Measurements from ENCODE around the gene CASS4. TPM values are rescaled to one million over a fixed set of nuclear protein-coding genes. Genes with fewer than 3 reads are reported as not detected.
A peak's percentile ranks its signal among the peaks of the same experiment; 100 is the strongest.

The CASS4 gene
- total and polyA plus RNA-seq, 9 of the 15 experiments (the other 6 are each of a cell fraction or from before 2014, with no cell fraction given) = 8.1 to 53.8 (median 26.7) TPM

DNA sequence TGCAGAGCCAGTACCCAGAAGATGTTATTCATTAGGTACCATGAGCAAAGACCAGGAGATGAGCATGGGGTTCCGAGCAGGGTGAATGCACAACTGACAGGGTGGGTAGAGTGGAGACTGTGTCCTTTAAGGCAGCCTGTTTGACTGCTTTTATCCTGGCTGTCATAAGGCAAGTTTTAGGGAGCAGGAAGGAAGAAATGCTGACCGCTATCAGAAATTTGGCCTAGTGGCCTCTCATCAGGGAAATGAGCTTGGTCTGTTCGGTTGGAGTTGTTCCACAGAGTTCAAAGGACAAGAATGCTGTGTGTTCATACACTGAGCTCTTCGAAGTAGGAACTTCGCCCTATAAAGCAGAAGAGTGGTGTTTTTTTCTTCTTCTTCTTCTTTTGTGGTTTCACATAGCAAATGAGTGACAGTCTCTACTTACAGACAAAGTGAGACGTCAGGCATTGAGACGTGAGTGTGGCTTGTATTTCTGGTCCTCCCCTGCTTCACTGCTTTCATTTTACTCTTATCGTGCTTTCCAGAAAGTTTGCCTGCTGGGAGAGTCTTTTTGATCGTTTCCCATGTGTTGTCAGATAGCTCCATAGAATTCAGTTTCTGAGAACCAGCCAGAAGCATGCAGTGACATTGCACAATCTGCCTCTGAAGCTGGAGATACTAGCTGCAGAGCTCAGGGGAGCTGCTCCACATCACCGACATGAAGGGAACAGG lies at the start of gene CASS4 (continued):
- TF ChIP-seq, protein P1, sequence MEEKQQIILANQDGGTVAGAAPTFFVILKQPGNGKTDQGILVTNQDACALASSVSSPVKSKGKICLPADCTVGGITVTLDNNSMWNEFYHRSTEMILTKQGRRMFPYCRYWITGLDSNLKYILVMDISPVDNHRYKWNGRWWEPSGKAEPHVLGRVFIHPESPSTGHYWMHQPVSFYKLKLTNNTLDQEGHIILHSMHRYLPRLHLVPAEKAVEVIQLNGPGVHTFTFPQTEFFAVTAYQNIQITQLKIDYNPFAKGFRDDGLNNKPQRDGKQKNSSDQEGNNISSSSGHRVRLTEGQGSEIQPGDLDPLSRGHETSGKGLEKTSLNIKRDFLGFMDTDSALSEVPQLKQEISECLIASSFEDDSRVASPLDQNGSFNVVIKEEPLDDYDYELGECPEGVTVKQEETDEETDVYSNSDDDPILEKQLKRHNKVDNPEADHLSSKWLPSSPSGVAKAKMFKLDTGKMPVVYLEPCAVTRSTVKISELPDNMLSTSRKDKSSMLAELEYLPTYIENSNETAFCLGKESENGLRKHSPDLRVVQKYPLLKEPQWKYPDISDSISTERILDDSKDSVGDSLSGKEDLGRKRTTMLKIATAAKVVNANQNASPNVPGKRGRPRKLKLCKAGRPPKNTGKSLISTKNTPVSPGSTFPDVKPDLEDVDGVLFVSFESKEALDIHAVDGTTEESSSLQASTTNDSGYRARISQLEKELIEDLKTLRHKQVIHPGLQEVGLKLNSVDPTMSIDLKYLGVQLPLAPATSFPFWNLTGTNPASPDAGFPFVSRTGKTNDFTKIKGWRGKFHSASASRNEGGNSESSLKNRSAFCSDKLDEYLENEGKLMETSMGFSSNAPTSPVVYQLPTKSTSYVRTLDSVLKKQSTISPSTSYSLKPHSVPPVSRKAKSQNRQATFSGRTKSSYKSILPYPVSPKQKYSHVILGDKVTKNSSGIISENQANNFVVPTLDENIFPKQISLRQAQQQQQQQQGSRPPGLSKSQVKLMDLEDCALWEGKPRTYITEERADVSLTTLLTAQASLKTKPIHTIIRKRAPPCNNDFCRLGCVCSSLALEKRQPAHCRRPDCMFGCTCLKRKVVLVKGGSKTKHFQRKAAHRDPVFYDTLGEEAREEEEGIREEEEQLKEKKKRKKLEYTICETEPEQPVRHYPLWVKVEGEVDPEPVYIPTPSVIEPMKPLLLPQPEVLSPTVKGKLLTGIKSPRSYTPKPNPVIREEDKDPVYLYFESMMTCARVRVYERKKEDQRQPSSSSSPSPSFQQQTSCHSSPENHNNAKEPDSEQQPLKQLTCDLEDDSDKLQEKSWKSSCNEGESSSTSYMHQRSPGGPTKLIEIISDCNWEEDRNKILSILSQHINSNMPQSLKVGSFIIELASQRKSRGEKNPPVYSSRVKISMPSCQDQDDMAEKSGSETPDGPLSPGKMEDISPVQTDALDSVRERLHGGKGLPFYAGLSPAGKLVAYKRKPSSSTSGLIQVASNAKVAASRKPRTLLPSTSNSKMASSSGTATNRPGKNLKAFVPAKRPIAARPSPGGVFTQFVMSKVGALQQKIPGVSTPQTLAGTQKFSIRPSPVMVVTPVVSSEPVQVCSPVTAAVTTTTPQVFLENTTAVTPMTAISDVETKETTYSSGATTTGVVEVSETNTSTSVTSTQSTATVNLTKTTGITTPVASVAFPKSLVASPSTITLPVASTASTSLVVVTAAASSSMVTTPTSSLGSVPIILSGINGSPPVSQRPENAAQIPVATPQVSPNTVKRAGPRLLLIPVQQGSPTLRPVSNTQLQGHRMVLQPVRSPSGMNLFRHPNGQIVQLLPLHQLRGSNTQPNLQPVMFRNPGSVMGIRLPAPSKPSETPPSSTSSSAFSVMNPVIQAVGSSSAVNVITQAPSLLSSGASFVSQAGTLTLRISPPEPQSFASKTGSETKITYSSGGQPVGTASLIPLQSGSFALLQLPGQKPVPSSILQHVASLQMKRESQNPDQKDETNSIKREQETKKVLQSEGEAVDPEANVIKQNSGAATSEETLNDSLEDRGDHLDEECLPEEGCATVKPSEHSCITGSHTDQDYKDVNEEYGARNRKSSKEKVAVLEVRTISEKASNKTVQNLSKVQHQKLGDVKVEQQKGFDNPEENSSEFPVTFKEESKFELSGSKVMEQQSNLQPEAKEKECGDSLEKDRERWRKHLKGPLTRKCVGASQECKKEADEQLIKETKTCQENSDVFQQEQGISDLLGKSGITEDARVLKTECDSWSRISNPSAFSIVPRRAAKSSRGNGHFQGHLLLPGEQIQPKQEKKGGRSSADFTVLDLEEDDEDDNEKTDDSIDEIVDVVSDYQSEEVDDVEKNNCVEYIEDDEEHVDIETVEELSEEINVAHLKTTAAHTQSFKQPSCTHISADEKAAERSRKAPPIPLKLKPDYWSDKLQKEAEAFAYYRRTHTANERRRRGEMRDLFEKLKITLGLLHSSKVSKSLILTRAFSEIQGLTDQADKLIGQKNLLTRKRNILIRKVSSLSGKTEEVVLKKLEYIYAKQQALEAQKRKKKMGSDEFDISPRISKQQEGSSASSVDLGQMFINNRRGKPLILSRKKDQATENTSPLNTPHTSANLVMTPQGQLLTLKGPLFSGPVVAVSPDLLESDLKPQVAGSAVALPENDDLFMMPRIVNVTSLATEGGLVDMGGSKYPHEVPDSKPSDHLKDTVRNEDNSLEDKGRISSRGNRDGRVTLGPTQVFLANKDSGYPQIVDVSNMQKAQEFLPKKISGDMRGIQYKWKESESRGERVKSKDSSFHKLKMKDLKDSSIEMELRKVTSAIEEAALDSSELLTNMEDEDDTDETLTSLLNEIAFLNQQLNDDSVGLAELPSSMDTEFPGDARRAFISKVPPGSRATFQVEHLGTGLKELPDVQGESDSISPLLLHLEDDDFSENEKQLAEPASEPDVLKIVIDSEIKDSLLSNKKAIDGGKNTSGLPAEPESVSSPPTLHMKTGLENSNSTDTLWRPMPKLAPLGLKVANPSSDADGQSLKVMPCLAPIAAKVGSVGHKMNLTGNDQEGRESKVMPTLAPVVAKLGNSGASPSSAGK (IDR thresholded peaks at IDR 0.05) = no peak; the same call in 1 of the 2 replicates
- TF ChIP-seq KDM5B (IDR thresholded peaks at IDR 0.05; ENCODE audit: insufficient replicate concordance, low read depth, low read length) (peak; percentile 93), KDM1A (IDR thresholded peaks at IDR 0.05) (peak; percentile 97), ATF1 (CRISPR knock-in tag; IDR thresholded peaks at IDR 0.05) (no peak), ATF1 (tag; IDR thresholded peaks at IDR 0.05) (peak; percentile 83), PML (IDR thresholded peaks at IDR 0.05; ENCODE audit: low read length) (peak; percentile 98), ZBED1 (IDR thresholded peaks at IDR 0.05) (peak; percentile 51; the same call in 1 of the 2 replicates), GABPA (tag; conservative IDR thresholded peaks at IDR 0.05; ENCODE audit: low read depth) (peak; percentile 51; the same call in 1 of the 2 replicates), SIN3B (IDR thresholded peaks at IDR 0.05; ENCODE audit: low read depth) (no peak), CREB1 (IDR thresholded peaks at IDR 0.05) (peak; percentile 78), CREB1 (CRISPR knock-in tag; IDR thresholded peaks at IDR 0.05) (peak; percentile 55; the same call in 1 of the 2 replicates), NR2C2 (CRISPR knock-in tag; IDR thresholded peaks at IDR 0.05) (peak; percentile 23; the same call in 1 of the 2 replicates), NR2C2 (tag; IDR thresholded peaks at IDR 0.05) (peak; percentile 88)
- TF ChIP-seq, protein P2, sequence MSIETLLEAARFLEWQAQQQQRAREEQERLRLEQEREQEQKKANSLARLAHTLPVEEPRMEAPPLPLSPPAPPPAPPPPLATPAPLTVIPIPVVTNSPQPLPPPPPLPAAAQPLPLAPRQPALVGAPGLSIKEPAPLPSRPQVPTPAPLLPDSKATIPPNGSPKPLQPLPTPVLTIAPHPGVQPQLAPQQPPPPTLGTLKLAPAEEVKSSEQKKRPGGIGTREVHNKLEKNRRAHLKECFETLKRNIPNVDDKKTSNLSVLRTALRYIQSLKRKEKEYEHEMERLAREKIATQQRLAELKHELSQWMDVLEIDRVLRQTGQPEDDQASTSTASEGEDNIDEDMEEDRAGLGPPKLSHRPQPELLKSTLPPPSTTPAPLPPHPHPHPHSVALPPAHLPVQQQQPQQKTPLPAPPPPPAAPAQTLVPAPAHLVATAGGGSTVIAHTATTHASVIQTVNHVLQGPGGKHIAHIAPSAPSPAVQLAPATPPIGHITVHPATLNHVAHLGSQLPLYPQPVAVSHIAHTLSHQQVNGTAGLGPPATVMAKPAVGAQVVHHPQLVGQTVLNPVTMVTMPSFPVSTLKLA (conservative IDR thresholded peaks at IDR 0.05) = peak; percentile 87 to 97
- TF ChIP-seq, protein P3, sequence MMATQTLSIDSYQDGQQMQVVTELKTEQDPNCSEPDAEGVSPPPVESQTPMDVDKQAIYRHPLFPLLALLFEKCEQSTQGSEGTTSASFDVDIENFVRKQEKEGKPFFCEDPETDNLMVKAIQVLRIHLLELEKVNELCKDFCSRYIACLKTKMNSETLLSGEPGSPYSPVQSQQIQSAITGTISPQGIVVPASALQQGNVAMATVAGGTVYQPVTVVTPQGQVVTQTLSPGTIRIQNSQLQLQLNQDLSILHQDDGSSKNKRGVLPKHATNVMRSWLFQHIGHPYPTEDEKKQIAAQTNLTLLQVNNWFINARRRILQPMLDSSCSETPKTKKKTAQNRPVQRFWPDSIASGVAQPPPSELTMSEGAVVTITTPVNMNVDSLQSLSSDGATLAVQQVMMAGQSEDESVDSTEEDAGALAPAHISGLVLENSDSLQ (IDR thresholded peaks at IDR 0.05) = peak; percentile 98
